Parathyroid adenoma (tissue), 2 donors: ENCODE results near the gene MEA1.
A peak's percentile ranks its signal among the peaks of the same experiment; 100 is the strongest.

Experiments used
- H2AFZ ChIP-seq: fragments of 300-600 bp; sonication (generic); one replicate; pipeline ENCODE4 v1.7.0; 2017; ENCODE audit warnings: antibody characterized with exemption, mild to moderate bottlenecking
- H3K27ac ChIP-seq: fragments of 300-600 bp; sonication (generic); one replicate; pipeline ENCODE4 v1.7.0; 2017
- H3K27me3 ChIP-seq: fragments of 300-600 bp; sonication (generic); one replicate; pipeline ENCODE4 v1.7.0; 2017; ENCODE audit warnings: low read length; ENCODE audit not compliant: control insufficient read depth, insufficient read depth
- H3K36me3 ChIP-seq: fragments of 300-600 bp; sonication (generic); one replicate; pipeline ENCODE4 v1.7.0; 2017; ENCODE audit warnings: low read length; ENCODE audit not compliant: control insufficient read depth, insufficient read depth
- H3K4me1 ChIP-seq: fragments of 300-600 bp; sonication (generic); one replicate; pipeline ENCODE4 v1.7.0; 2017; ENCODE audit warnings: control low read depth
- H3K4me2 ChIP-seq: fragments of 300-600 bp; sonication (generic); one replicate; pipeline ENCODE4 v1.7.0; 2017; ENCODE audit warnings: low read length
- H3K4me3 ChIP-seq: fragments of 300-600 bp; sonication (generic); one replicate; pipeline ENCODE4 v1.7.0; 2017; ENCODE audit warnings: low read depth, low read length
- H3K79me2 ChIP-seq: fragments of 300-600 bp; sonication (generic); one replicate; pipeline ENCODE4 v1.7.0; 2017; ENCODE audit warnings: control low read depth
- H3K9ac ChIP-seq: fragments of 300-600 bp; sonication (generic); one replicate; pipeline ENCODE4 v1.7.0; 2017; ENCODE audit warnings: mild to moderate bottlenecking
- H3K9me3 ChIP-seq: fragments of 300-600 bp; sonication (generic); one replicate; pipeline ENCODE4 v1.7.0; 2017; ENCODE audit warnings: low read length; ENCODE audit not compliant: control insufficient read depth
- CTCF ChIP-seq: fragments of 300-600 bp; sonication (generic); IDR thresholded peaks from one replicate; pipeline ENCODE4 v1.7.0; 2017; ENCODE audit warnings: antibody characterized with exemption, mild to moderate bottlenecking
- donor health status: primary hyperparathyroidism.

Gene MEA1

DNA sequence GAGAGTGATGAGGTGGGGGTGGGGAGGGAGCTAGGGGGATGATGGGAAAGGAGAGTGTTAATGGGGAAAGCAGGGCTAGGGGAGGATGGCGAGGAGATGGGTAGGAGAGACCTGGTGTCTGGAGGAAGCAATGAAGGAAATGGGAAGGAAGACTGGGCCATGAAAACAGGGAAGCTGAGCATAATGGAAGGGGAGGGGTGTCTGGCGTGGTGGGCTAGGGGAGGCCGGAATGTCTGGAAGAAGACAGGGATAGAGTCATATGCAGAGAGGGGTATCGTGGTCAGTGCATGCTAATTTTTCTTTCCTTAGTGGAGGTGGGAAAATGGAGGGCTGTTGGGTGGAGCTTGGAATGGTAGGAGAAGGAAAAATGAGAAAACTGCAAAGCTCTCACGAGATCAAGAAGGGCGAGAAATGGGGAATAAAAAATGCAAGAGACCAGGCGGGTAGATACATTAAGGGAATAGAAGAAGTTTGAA is 726 bp upstream of the MEA1 start:
- peaks cover 18% of the 10 kb centered on the region for H3K4me1 ChIP-seq
- peak overlapping the region; percentile 77 for H3K4me2 ChIP-seq
- H2AFZ ChIP-seq: peak overlapping the region; percentile 61
- no peaks in the 10 kb centered on the region for H3K36me3 ChIP-seq
- H3K79me2 ChIP-seq: peaks cover 34% of the 10 kb centered on the region
- peak overlapping the region; percentile 79 for H3K4me3 ChIP-seq
- TF ChIP-seq CTCF: no peak
- H3K27ac ChIP-seq: peak overlapping the region; percentile 70
- no peak overlapping the region for H3K9ac ChIP-seq
- no peaks in the 10 kb centered on the region for H3K27me3 ChIP-seq
- H3K9me3 ChIP-seq: no peaks in the 10 kb centered on the region

GRCh38 chr6:43013097-43013842 is 476 bp downstream of the MEA1 start:
- peak overlapping the region; percentile 97 for H2AFZ ChIP-seq
- H3K4me3 ChIP-seq: peak overlapping the region; percentile 79
- no peaks in the 10 kb centered on the region for H3K27me3 ChIP-seq
- H3K4me1 ChIP-seq: peaks cover 18% of the 10 kb centered on the region
- H3K4me2 ChIP-seq: peak overlapping the region; percentile 81
- peaks cover 34% of the 10 kb centered on the region for H3K79me2 ChIP-seq
- H3K9ac ChIP-seq: peak overlapping the region; percentile 54
- no peak for TF ChIP-seq CTCF
- no peaks in the 10 kb centered on the region for H3K36me3 ChIP-seq
- no peaks in the 10 kb centered on the region for H3K9me3 ChIP-seq
- H3K27ac ChIP-seq: peak overlapping the region; percentile 72

DNA sequence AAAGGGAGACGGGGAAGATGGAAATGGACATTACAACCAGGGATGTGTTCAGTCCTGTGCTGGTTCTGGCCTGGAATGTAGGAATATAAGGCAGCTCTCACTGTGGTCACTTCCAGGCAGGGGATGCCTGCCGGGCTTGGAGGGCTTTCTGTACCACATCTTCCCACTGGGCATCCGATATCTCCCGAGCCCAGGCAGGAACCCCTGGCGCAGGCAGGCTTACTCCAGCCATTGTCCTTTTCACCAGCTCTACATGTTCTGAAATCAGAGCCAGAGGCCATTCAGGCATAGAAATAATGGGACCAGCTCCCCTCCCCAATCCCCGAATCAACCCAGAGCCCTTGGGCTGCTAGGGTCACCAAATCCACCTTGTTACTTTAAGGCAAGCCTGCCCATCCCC is 1.4 kb downstream of the MEA1 start:
- Histone ChIP-seq H3K4me1 (peaks cover 18% of the 10 kb centered on the region), H3K27me3 (no peaks in the 10 kb centered on the region), H3K4me3 (peak overlapping the region; percentile 79), H2AFZ (no peak overlapping the region), H3K4me2 (no peak overlapping the region), H3K27ac (no peak overlapping the region), H3K79me2 (peaks cover 31% of the 10 kb centered on the region), H3K9me3 (no peaks in the 10 kb centered on the region), H3K9ac (no peak overlapping the region), H3K36me3 (no peaks in the 10 kb centered on the region)
- no peak for TF ChIP-seq CTCF

DNA sequence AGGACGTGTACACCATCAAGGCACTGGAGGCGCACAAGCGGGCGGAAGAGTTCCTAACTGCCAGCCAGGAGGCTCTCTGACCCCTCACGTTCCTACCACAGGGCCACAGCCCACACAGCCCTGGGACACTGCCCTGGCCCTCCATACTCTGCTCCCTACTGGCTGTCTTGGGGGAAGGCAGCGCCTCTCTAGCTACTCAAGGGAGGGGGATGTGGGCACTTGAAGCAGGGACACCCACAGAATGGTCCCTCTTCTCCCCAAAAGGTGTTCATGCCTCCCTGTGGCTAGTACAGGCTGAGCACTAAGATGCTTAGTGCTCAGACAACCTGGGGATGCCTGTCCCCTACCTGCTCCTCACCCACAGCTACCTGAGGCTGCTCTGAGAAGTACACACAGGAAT is 2.5 kb downstream of the MEA1 start:
- H3K9ac ChIP-seq: no peak overlapping the region
- H3K4me3 ChIP-seq: no peak overlapping the region
- no peaks in the 10 kb centered on the region for H3K9me3 ChIP-seq
- H3K79me2 ChIP-seq: peaks cover 22% of the 10 kb centered on the region
- H3K4me1 ChIP-seq: peaks cover 10% of the 10 kb centered on the region
- no peaks in the 10 kb centered on the region for H3K36me3 ChIP-seq
- no peak overlapping the region for H2AFZ ChIP-seq
- no peak overlapping the region for H3K27ac ChIP-seq
- H3K4me2 ChIP-seq: no peak overlapping the region
- H3K27me3 ChIP-seq: no peaks in the 10 kb centered on the region
- TF ChIP-seq CTCF: no peak

- no peaks in the 10 kb centered on the region for H3K4me1 ChIP-seq
- H3K4me3 ChIP-seq: no peak overlapping the region
- peak; percentile 53 for TF ChIP-seq CTCF
- H2AFZ ChIP-seq: no peak overlapping the region
- H3K27me3 ChIP-seq: no peaks in the 10 kb centered on the region
- no peak overlapping the region for H3K4me2 ChIP-seq
- H3K9me3 ChIP-seq: no peaks in the 10 kb centered on the region
- peaks cover 1% of the 10 kb centered on the region for H3K79me2 ChIP-seq
- H3K27ac ChIP-seq: no peak overlapping the region
- H3K36me3 ChIP-seq: no peaks in the 10 kb centered on the region
- no peak overlapping the region for H3K9ac ChIP-seq
Observed at GRCh38 chr6:43009124-43009523, 4.6 kb downstream of the MEA1 start.
